Measurements from ENCODE around the gene TSPAN8.

- TF ChIP-seq CTCF (IDR thresholded peaks at IDR 0.05) = no peak
- TF ChIP-seq EP300 (IDR thresholded peaks at IDR 0.05) = no peak
Observed at GRCh38 chr12:71162832-71163763, 5.3 kb upstream of the TSPAN8 start.
